ENCODE measurements around the gene BCL7B. TPM values are rescaled to one million over a fixed set of nuclear protein-coding genes. Genes with fewer than 3 reads are reported as not detected.
"Not testable (repeated sequence)": the region's sequence is repeated elsewhere in the genome, so short reads cannot be mapped to it uniquely, and the experiment has no call there.

Gene BCL7B
- total RNA-seq (2014; rRNA removed; shearing (Covaris generic); ENCODE audit: low replicate concordance), result 31.6 and 33.3 TPM in 2 replicates

DNA sequence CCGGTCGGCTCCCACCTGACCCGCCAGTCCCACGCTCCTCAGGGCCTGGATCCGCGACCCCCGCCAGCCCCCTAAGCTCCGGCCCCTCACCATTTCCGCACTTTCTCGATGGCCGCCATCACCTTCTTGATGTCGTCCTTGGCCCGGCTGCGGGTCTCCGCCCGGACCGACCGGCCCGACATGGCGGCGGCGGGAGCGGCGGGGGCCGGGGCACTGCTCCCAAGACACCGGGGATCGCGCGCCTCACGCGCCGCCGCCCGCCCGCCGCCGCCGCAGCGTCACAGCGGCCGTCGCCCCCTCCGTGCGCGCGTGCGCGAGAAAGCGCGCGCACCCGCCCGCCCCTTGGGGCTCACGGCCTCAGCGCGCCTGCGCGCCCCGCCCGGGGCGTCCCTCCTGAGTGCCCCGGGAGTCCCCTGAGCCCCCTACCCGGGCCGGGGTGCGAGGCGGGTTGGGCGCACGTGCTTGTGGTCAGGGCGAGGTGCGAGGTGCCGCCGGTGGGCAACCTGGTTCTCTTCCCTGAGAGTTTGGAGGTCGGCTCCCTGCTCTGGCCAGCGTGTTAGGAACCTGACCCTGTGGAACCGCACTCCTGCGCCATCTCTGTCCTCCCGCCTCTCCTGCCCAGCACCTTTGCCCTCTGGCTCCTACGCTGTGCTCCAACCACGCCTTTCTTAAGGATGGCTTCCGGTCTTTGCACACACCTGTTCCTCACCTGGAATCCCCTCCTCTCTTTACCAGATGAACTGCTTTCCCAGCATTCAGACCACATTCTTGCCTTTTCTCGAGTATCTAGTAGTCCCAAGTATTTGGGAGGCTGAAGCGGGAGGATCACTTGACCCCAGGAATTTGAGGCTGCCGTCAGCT lies at the start of gene BCL7B:
Gene BCL7B, minus strand, starts transcription at position 294 of the 861 bp plus-strand sequence. Its CDS starts 112 bp downstream, at position 182.
- Histone ChIP-seq H3K4me3 (peak within 1 kb of the TSS; percentile 70), H3K9me3 (no peaks in the 10 kb centered on the region), H3K36me3 (peaks cover 2% of the 10 kb centered on the region; the same call in 1 of the 2 replicates), H3K27me3 (no peaks in the 10 kb centered on the region)
- peak; percentile 56 for DNase-seq

DNA sequence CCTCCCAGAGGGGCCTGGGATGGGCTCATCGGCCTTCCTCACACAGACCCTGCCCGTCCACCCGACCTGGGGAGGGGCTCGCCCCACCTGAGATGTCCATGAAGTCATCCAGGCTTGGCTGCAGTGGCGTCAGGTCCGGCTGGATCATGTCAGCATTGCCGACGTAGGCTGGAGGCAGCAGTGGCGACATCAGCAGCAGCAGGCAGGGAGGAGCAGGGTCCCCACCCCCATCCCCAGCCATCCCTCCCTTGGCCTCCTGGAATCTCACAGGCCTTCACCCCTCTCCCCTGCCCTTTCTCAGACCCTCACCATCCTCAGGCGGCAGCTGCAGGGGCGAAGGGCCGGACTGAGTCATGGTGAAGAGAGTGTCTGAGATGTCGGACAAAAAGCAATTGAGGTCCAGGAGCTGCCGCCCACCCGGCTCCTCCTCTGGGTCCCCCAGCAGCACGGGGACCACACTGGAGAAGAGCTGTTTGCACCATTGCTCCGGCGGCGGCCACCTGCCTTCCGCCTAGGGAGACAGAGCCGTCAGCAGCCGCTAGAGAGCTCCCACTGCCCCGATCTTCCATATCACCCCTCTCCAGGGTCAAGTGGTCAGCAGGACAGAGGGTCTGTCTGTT lies 48.2 kb upstream of the BCL7B start:
- Histone ChIP-seq H3K27me3 (no peaks in the 10 kb centered on the region), H3K4me3 (no peak overlapping the region), H3K36me3 (no peaks in the 10 kb centered on the region), H3K9me3 (no peaks in the 10 kb centered on the region)
- no peak for DNase-seq

DNA sequence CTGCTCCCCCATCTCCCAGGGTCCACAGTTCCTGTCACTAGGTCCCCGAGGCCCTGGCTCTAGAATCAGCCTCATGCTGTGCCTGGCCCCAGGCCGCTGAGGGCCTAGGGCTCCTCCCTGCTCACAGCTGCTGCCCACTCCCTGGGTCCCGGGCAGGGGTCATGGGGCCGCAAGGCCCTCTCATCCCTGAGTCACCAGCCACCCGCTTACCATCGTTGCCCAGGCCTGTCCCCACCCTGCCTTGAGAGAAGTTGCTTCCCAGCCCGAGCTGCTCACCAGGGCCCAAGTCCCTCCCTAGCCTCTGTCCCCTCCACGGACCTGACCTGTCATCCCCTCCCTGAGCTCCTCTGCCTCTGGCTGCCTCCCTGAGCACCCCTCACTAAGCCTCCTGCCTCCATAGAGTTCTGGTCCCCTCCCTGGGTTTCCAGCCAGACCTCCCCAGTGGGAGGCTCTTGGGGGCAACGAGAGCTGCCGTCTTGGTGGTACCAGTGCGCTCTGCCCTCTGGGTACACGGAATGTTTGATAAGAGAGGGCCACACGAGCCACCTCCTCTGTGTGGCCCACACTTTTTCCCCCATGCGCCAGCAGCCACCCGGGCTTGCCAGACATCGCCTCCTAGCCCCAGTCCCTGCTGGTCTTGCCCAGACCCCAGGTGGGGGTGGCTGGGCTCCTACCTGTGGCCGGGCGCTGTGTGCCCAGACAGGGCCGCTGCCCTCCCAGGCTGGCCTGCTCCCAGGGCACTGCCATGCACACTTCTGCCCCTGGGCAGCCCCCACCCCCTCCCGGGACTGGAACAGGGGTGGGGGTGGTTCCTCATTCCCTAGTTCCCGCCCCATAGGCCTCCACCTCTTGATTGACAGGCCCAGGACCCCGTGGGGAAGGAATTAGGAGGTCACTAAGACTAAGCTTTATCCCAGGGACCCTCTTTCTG lies 45.5 kb upstream of the BCL7B start:
- no peaks in the 10 kb centered on the region for H3K27me3 ChIP-seq

DNA sequence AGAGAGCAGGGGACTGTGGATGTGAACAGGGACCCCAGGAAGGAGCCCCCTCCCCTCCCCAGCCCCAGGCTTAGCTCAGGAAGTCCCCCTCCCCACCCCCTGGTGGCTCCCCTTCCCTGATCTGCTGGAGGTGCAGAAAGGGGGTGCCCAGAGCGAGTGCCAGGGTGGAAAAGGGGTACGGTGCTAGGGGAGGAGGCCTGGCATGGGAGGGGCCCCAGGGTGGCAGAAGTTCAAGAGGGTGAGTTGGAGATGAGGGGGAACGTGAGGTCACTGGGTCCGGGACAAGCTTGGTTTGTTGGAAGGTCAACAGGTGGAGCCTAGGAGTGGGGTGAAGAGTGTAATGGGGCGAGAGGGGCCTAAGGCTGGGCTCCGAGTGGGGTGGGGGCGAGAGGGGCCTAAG lies 42.4 kb upstream of the BCL7B start:
- no peak for DNase-seq
- no peaks in the 10 kb centered on the region for H3K9me3 ChIP-seq
- H3K36me3 ChIP-seq, result no peaks in the 10 kb centered on the region
- no peak overlapping the region for H3K4me3 ChIP-seq
- no peaks in the 10 kb centered on the region for H3K27me3 ChIP-seq

More for the DNA sequence above, 45.5 kb upstream of the BCL7B start:
- no peaks in the 10 kb centered on the region for H3K36me3 ChIP-seq
- H3K4me3 ChIP-seq, result no peak overlapping the region
- DNase-seq, result peak; percentile 26
- H3K9me3 ChIP-seq, result no peaks in the 10 kb centered on the region

- H3K9me3 ChIP-seq, result no peaks in the 10 kb centered on the region
- no peaks in the 10 kb centered on the region for H3K36me3 ChIP-seq
- H3K4me3 ChIP-seq, result no peak overlapping the region
- no peaks in the 10 kb centered on the region for H3K27me3 ChIP-seq
- no peak for DNase-seq
Measured at GRCh38 chr7:73599151-73599882, 41.8 kb upstream of the BCL7B start.

GRCh38 chr7:73597978-73598782 lies 40.7 kb upstream of the BCL7B start:
- no peak for DNase-seq
- H3K27me3 ChIP-seq, result no peaks in the 10 kb centered on the region

GRCh38 chr7:73596191-73597065 lies 38.9 kb upstream of the BCL7B start:
- no peak for DNase-seq
- Histone ChIP-seq H3K27me3 (no peaks in the 10 kb centered on the region), H3K36me3 (no peaks in the 10 kb centered on the region), H3K4me3 (no peak overlapping the region), H3K9me3 (no peaks in the 10 kb centered on the region)

More at GRCh38 chr7:73597978-73598782, 40.7 kb upstream of the BCL7B start:
- Histone ChIP-seq H3K9me3 (no peaks in the 10 kb centered on the region), H3K4me3 (no peak overlapping the region), H3K36me3 (no peaks in the 10 kb centered on the region)

DNA sequence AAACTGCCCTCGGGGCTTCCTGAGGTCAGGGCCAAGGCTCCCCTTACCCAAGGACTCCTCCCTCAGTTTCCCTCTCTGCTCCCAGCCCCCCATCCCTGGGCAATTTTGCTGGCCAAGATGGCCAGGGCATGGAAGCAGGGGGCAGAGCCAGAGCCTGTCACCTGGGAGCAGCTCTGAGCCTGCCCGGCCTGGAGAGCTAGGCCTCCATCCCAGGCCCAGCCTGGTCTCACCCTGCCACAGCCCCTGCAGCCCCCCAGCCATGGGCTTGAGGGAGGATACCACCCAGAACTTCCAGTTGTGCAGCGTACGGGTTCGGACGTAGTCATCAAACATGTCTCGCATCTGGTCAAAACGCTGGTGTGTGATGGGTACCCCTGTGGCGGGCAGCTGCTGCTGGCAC lies 37.9 kb upstream of the BCL7B start:
- H3K9me3 ChIP-seq, result no peaks in the 10 kb centered on the region
- H3K36me3 ChIP-seq, result no peaks in the 10 kb centered on the region
- H3K27me3 ChIP-seq, result no peaks in the 10 kb centered on the region
- DNase-seq, result no peak
- H3K4me3 ChIP-seq, result no peak overlapping the region

- Histone ChIP-seq H3K9me3 (no peaks in the 10 kb centered on the region), H3K36me3 (no peaks in the 10 kb centered on the region), H3K27me3 (no peaks in the 10 kb centered on the region), H3K4me3 (no peak overlapping the region)
- DNase-seq, result no peak
Measured at GRCh38 chr7:73593207-73594045, 35.9 kb upstream of the BCL7B start.

- Histone ChIP-seq H3K27me3 (no peaks in the 10 kb centered on the region), H3K9me3 (no peaks in the 10 kb centered on the region), H3K36me3 (no peaks in the 10 kb centered on the region), H3K4me3 (no peak overlapping the region)
- DNase-seq, result no peak
Measured at GRCh38 chr7:73586911-73587310, 29.4 kb upstream of the BCL7B start.

DNA sequence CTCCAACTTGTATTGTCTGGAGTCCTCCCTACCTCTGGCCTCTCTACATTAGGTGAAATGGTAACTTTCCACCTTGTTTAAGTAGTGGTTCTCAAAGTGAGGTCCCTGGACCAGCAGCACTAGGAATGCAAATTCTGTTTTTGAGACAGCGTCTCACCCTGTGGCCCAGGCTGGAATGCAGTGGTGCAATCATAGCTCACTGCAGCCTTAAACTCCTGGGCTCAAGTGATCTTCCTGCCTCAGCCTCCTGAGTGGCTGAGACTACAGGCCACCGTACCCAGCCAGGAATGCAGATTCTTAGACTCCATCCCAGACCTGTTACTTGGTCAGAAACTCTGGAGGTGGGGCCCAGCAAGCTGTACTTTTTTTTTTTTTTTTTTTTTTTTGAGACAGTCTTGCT lies 27.7 kb upstream of the BCL7B start:
- DNase-seq, result no peak
- no peaks in the 10 kb centered on the region for H3K9me3 ChIP-seq
- no peak overlapping the region for H3K4me3 ChIP-seq
- H3K36me3 ChIP-seq, result no peaks in the 10 kb centered on the region
- no peaks in the 10 kb centered on the region for H3K27me3 ChIP-seq

GRCh38 chr7:73582664-73583202 lies 25.2 kb upstream of the BCL7B start:
- no peak for DNase-seq
- H3K4me3 ChIP-seq, result no peak overlapping the region
- no peaks in the 10 kb centered on the region for H3K9me3 ChIP-seq
- no peaks in the 10 kb centered on the region for H3K27me3 ChIP-seq
- H3K36me3 ChIP-seq, result no peaks in the 10 kb centered on the region; the same call in 1 of the 2 replicates

GRCh38 chr7:73581006-73581405 lies 23.5 kb upstream of the BCL7B start:
- not testable (repeated sequence) for DNase-seq, H3K4me3 ChIP-seq, H3K9me3 ChIP-seq, H3K36me3 ChIP-seq, H3K27me3 ChIP-seq
